ENCODE measurements around the gene SPAG7.
"Not testable (repeated sequence)": the region's sequence is repeated elsewhere in the genome, so short reads cannot be mapped to it uniquely, and the experiment has no call there.

Gene SPAG7

GRCh38 chr17:4939796-4940554 is 27.6 kb downstream of the SPAG7 start, which contains the start of the genes RNF167 and SLC25A11:
RNF167 (plus strand) TSS chr17:4940268; CDS start chr17:4940910, 642 bp downstream.
SLC25A11 (minus strand) TSS chr17:4940046; CDS start chr17:4939910, 136 bp downstream.
- H3K9me3 Mint-ChIP-seq, result no peaks in the 10 kb centered on the region
- peaks cover 62% of the 10 kb centered on the region for H3K36me3 Mint-ChIP-seq (ENCODE audit: low read depth)
- H3K4me1 Mint-ChIP-seq (ENCODE audit: low read depth), result peaks cover 45% of the 10 kb centered on the region
- H3K27me3 Mint-ChIP-seq (ENCODE audit: low read depth), result no peaks in the 10 kb centered on the region
- peak within 1 kb of the TSS; percentile 90 for H3K4me3 Mint-ChIP-seq
- peak within 1 kb of the TSS; percentile 93 for H3K27ac Mint-ChIP-seq

GRCh38 chr17:4939546-4939795 is 28.1 kb downstream of the SPAG7 start:
- peaks cover 43% of the 10 kb centered on the region for H3K4me1 Mint-ChIP-seq (ENCODE audit: low read depth)
- H3K27me3 Mint-ChIP-seq (ENCODE audit: low read depth), result no peaks in the 10 kb centered on the region
- H3K36me3 Mint-ChIP-seq (ENCODE audit: low read depth), result peaks cover 57% of the 10 kb centered on the region
- no peaks in the 10 kb centered on the region for H3K9me3 Mint-ChIP-seq
- H3K4me3 Mint-ChIP-seq, result peak overlapping the region; percentile 90
- peak overlapping the region; percentile 71 for H3K27ac Mint-ChIP-seq

DNA sequence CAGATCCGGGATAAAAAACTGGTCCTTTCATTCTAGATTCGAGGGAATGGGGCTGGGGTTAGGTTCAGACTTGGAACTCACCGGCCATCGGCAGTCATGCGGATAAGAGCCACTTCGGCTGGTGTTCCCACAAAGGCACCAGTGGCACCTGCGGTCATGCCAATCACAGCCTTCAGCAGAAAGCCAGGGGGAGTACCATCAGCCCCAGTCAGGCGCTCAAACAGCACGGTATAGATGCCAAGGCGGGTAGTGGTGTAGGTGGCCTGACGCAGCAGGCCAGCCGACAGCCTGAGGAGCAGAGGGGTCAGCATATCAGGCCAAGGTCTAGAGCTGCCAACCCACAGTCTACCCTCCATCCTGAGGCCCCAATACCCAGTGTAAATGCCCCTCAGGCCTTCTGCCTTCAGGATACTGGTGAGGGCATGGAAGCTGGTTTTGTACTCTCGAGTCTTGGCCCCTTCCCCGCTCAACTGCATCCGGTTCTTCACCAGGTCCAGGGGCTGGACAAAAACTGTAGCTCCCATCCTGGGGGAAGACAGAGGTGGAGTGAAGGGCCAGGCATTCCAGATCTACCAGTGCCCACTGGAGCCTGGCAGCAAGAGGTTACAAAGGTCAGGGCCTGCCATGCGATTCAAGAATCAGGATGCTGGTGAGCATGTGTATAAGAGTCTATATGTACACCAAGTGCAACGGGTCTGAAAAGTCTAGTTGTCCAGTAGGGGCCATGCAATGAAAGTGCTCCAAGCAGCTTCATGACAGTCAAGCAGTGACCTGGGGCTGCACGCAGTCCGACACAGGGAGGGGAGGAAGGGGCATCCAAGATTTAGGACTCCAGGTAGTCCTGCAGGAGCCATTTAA is 28.7 kb downstream of the SPAG7 start:
- peak overlapping the region; percentile 90 for H3K4me3 Mint-ChIP-seq
- H3K36me3 Mint-ChIP-seq (ENCODE audit: low read depth), result peaks cover 53% of the 10 kb centered on the region
- H3K4me1 Mint-ChIP-seq (ENCODE audit: low read depth), result peaks cover 43% of the 10 kb centered on the region

GRCh38 chr17:4938069-4938491 is 29.5 kb downstream of the SPAG7 start:
- H3K36me3 Mint-ChIP-seq (ENCODE audit: low read depth), result peaks cover 51% of the 10 kb centered on the region
- H3K4me1 Mint-ChIP-seq (ENCODE audit: low read depth), result peaks cover 44% of the 10 kb centered on the region
- H3K4me3 Mint-ChIP-seq, result peak overlapping the region; percentile 90
- no peaks in the 10 kb centered on the region for H3K27me3 Mint-ChIP-seq (ENCODE audit: low read depth)
- H3K27ac Mint-ChIP-seq, result peak overlapping the region; percentile 60
- H3K9me3 Mint-ChIP-seq, result no peaks in the 10 kb centered on the region

More for the DNA sequence above, 28.7 kb downstream of the SPAG7 start:
- Mint-ChIP-seq H3K9me3 (no peaks in the 10 kb centered on the region), H3K27me3 (ENCODE audit: low read depth) (no peaks in the 10 kb centered on the region), H3K27ac (peak overlapping the region; percentile 71)

DNA sequence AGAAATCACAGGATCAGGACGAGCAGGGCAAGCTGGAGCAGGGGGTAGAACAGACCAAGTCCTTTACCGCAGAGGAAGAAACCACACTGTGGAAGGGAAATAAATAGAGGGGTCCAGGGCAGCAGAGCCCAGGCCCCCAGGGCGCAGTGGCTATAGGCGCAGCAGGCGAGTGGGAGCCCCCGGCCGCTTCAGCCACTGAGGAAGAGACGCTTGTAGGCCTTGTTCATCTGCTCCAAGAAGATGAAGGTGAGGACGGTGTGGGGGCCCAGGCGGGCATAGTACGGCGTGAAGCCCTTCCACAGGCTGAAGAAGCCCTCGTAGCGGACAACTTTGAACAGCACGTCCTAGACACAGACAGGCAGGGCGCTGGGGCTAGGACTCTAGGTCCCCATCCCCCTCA is 30.1 kb downstream of the SPAG7 start:
- H3K9me3 Mint-ChIP-seq, result no peaks in the 10 kb centered on the region
- H3K36me3 Mint-ChIP-seq (ENCODE audit: low read depth), result peaks cover 47% of the 10 kb centered on the region
- no peak overlapping the region for H3K4me3 Mint-ChIP-seq
- no peaks in the 10 kb centered on the region for H3K27me3 Mint-ChIP-seq (ENCODE audit: low read depth)
- peaks cover 40% of the 10 kb centered on the region for H3K4me1 Mint-ChIP-seq (ENCODE audit: low read depth)
- H3K27ac Mint-ChIP-seq, result no peak overlapping the region

- Mint-ChIP-seq H3K4me3 (no peak overlapping the region), H3K36me3 (ENCODE audit: low read depth) (peaks cover 41% of the 10 kb centered on the region), H3K4me1 (ENCODE audit: low read depth) (peaks cover 35% of the 10 kb centered on the region), H3K27ac (no peak overlapping the region), H3K9me3 (no peaks in the 10 kb centered on the region), H3K27me3 (ENCODE audit: low read depth) (no peaks in the 10 kb centered on the region)
Measured at GRCh38 chr17:4936436-4936835, 31.2 kb downstream of the SPAG7 start.

- H3K27ac Mint-ChIP-seq, result no peak overlapping the region
- H3K27me3 Mint-ChIP-seq (ENCODE audit: low read depth), result no peaks in the 10 kb centered on the region
- H3K4me3 Mint-ChIP-seq, result no peak overlapping the region
- H3K9me3 Mint-ChIP-seq, result no peaks in the 10 kb centered on the region
- H3K4me1 Mint-ChIP-seq (ENCODE audit: low read depth), result peaks cover 33% of the 10 kb centered on the region
- peaks cover 42% of the 10 kb centered on the region for H3K36me3 Mint-ChIP-seq (ENCODE audit: low read depth)
Measured at GRCh38 chr17:4935650-4936049, 32.0 kb downstream of the SPAG7 start.

GRCh38 chr17:4934173-4934979 is 33.2 kb downstream of the SPAG7 start:
- Mint-ChIP-seq H3K27ac (peak overlapping the region; percentile 60), H3K4me1 (ENCODE audit: low read depth) (peaks cover 33% of the 10 kb centered on the region), H3K4me3 (no peak overlapping the region), H3K36me3 (ENCODE audit: low read depth) (peaks cover 45% of the 10 kb centered on the region), H3K9me3 (no peaks in the 10 kb centered on the region), H3K27me3 (ENCODE audit: low read depth) (no peaks in the 10 kb centered on the region)

GRCh38 chr17:4933646-4934045 is 34.0 kb downstream of the SPAG7 start:
- H3K4me3 Mint-ChIP-seq, result no peak overlapping the region
- H3K27me3 Mint-ChIP-seq (ENCODE audit: low read depth), result no peaks in the 10 kb centered on the region
- peaks cover 30% of the 10 kb centered on the region for H3K4me1 Mint-ChIP-seq (ENCODE audit: low read depth)
- H3K9me3 Mint-ChIP-seq, result no peaks in the 10 kb centered on the region
- H3K27ac Mint-ChIP-seq, result peak overlapping the region; percentile 60
- H3K36me3 Mint-ChIP-seq (ENCODE audit: low read depth), result peaks cover 49% of the 10 kb centered on the region

DNA sequence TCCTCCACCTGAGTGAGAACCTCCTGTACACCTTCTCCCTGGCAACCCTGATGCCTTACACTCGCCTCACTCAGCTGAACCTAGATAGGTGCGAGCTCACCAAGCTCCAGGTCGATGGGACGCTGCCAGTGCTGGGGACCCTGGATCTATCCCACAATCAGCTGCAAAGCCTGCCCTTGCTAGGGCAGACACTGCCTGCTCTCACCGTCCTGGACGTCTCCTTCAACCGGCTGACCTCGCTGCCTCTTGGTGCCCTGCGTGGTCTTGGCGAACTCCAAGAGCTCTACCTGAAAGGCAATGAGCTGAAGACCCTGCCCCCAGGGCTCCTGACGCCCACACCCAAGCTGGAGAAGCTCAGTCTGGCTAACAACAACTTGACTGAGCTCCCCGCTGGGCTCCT is 34.9 kb downstream of the SPAG7 start:
- Mint-ChIP-seq H3K4me3 (no peak overlapping the region), H3K27me3 (ENCODE audit: low read depth) (no peaks in the 10 kb centered on the region), H3K4me1 (ENCODE audit: low read depth) (peaks cover 24% of the 10 kb centered on the region), H3K9me3 (no peaks in the 10 kb centered on the region), H3K27ac (no peak overlapping the region), H3K36me3 (ENCODE audit: low read depth) (peaks cover 47% of the 10 kb centered on the region)

DNA sequence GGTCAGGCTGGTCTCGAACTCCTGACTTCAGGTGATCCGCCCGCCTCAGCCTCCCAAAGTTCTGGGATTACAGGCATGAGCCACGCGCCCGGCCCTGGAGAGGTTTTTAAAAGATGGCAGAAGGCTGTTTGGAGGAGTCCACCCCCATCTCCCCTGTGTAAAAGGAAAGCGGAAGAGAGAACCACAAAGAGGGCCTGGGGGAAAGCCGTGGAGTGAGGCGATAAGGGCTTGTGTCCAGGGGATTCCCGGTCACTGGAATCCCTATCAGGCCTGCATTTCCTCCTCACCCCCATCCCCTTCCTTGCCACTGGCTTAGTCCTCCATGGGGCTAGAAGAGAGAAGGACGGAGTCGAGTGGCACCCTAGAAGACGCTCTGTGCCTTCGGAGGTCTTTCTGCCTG is 35.7 kb downstream of the SPAG7 start, which contains the start of gene GP1BA:
Gene GP1BA, plus strand, starts transcription at position 315 of the 400 bp plus-strand sequence. CDS start 328 bp downstream, outside the sequence.
- Mint-ChIP-seq H3K4me3 (no peak within 1 kb of the TSS), H3K36me3 (ENCODE audit: low read depth) (peaks cover 46% of the 10 kb centered on the region), H3K9me3 (no peaks in the 10 kb centered on the region), H3K27ac (peak within 1 kb of the TSS; percentile 41), H3K27me3 (ENCODE audit: low read depth) (no peaks in the 10 kb centered on the region), H3K4me1 (ENCODE audit: low read depth) (peaks cover 24% of the 10 kb centered on the region)

- Mint-ChIP-seq H3K4me3 (no peak overlapping the region), H3K9me3 (no peaks in the 10 kb centered on the region), H3K27ac (no peak overlapping the region), H3K4me1 (ENCODE audit: low read depth) (peaks cover 15% of the 10 kb centered on the region), H3K36me3 (ENCODE audit: low read depth) (peaks cover 41% of the 10 kb centered on the region), H3K27me3 (ENCODE audit: low read depth) (no peaks in the 10 kb centered on the region)
Measured at GRCh38 chr17:4928881-4929280, 38.7 kb downstream of the SPAG7 start.

GRCh38 chr17:4926577-4927335 is 40.9 kb downstream of the SPAG7 start:
- not testable (repeated sequence) for H3K27me3 Mint-ChIP-seq (ENCODE audit: low read depth); H3K4me1 Mint-ChIP-seq (ENCODE audit: low read depth); H3K4me3 Mint-ChIP-seq; H3K9me3 Mint-ChIP-seq; H3K27ac Mint-ChIP-seq
- H3K36me3 Mint-ChIP-seq (ENCODE audit: low read depth), result peaks cover 33% of the 10 kb centered on the region

DNA sequence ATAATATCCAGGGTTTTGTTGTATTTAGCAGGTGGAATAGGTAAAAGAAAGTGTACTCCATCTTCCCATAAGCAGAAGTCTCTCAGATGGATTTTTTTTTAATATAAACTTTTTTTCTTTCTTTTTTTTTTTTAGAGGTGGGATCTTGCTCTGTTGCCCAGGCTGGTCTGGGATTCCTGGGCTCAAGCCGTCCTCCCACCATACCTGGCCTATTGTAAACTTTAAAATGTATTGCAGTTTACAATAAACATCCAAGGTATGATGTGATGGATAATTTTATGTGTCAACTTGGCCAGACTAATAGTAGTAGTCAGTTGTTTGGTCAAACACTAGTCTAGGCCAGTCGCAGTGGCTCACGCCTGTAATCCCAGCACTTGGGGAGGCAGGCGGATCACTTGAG is 46.3 kb downstream of the SPAG7 start:
- peaks cover under 1% of the 10 kb centered on the region for H3K4me1 Mint-ChIP-seq (ENCODE audit: low read depth)
- no peak overlapping the region for H3K27ac Mint-ChIP-seq
- H3K36me3 Mint-ChIP-seq (ENCODE audit: low read depth), result peaks cover 5% of the 10 kb centered on the region
- no peak overlapping the region for H3K4me3 Mint-ChIP-seq
- no peaks in the 10 kb centered on the region for H3K9me3 Mint-ChIP-seq
- no peaks in the 10 kb centered on the region for H3K27me3 Mint-ChIP-seq (ENCODE audit: low read depth)

Data from T-helper 1 cell treated with Interleukin-12 subunit alpha and Interleukin-12 subunit beta and Interleukin-4 antibody, amounts not matched to agents 30 μg/mL and 1 μg/mL, for 36 hours (primary cell).